Uterus (tissue), 4 donors: ENCODE results near the gene PSMB7. TPM values are rescaled to one million over a fixed set of nuclear protein-coding genes. Genes with fewer than 3 reads are reported as not detected.

ENCODE experiments used
- DNase-seq, 2 donors: peaks; one replicate each; pipeline ENCODE4 v3.0.0-alpha.2; 2019 to 2020
- H3K27ac ChIP-seq, 2 donors: fragments of 200-600 bp; sonication (generic); 1 replicate in 1 of 2; 2 replicates in 1 of 2; pipeline ENCODE4 v1.5.1; 2016 to 2018
- H3K27me3 ChIP-seq, 2 donors: fragments of 200-600 bp; sonication (generic); one replicate each; pipeline ENCODE4 v1.5.1; 2018 to 2019; ENCODE audit warnings: control low read depth in 1 of 2
- H3K36me3 ChIP-seq, 2 donors: fragments of 200-600 bp; sonication (generic); one replicate each; pipeline ENCODE4 v1.5.1; 2019; ENCODE audit warnings: control low read depth in 1 of 2
- H3K4me1 ChIP-seq, 2 donors: fragments of 200-600 bp; sonication (generic); one replicate each; pipeline ENCODE4 v1.5.1; 2018 to 2019; ENCODE audit warnings: control low read depth in 1 of 2
- H3K4me3 ChIP-seq, 2 donors: fragments of 200-600 bp; sonication (generic); 1 replicate in 1 of 2; 2 replicates in 1 of 2; pipeline ENCODE4 v1.5.1; 2018 to 2019; ENCODE audit warnings: mild to moderate bottlenecking in 1 of 2
- H3K9me3 ChIP-seq, 2 donors: fragments of 200-600 bp; sonication (generic); one replicate each; pipeline ENCODE4 v1.5.1; 2019; ENCODE audit warnings: control low read depth in 1 of 2
- CTCF ChIP-seq, 4 experiments: fragments of 200-600 bp in 2 of 4; fragments of 450-650 bp in 2 of 4; sonication (generic) in 2 of 4; IDR thresholded peaks; one replicate each; pipeline ENCODE4 v1.5.1; 2016 to 2019; ENCODE audit warnings: antibody characterized with exemption in 4 of 4, mild to moderate bottlenecking in 2 of 4, moderate library complexity in 1 of 4
- POLR2A ChIP-seq, 2 donors: fragments of 450-650 bp; IDR thresholded peaks; one replicate each; pipeline ENCODE4 v1.6.1; 2016; ENCODE audit warnings: antibody characterized with exemption in 2 of 2, mild to moderate bottlenecking in 1 of 2, moderate library complexity in 1 of 2
- intact Hi-C: fragments of 100-400 bp; cut with DNase I; formaldehyde crosslinking; loops from one replicate; pipeline ENCODE4 v1.15.1; 2023; ENCODE audit warnings: low total_unique reads
- total RNA-seq, 4 donors: library from RNA; depleted of rRNA in 3 of 4; stranded (reverse); fragments of >200 nt in 3 of 4; gene quantifications; one replicate each; pipeline versions ENCODE4 v1.1.0 to v1.2.4, GENCODE V29; 2014 to 2023
- donor health status: DM: yes; HTN: yes; CAD: no.

The PSMB7 gene
- total RNA-seq, 4 donors from 2014 or later, result 86.1 to 292 (median 94.7) TPM

- TF ChIP-seq CTCF (IDR thresholded peaks at IDR 0.05) (no peak), POLR2A (IDR thresholded peaks at IDR 0.05) (no peak)
- Histone ChIP-seq H3K4me1 (no peaks in the 10 kb centered on the region), H3K27ac (no peak overlapping the region), H3K36me3 (no peaks in the 10 kb centered on the region), H3K4me3 (no peak overlapping the region), H3K9me3 (no peaks in the 10 kb centered on the region), H3K27me3 (peaks cover 0 to 6% of the 10 kb centered on the region in 2 donors)
- intact Hi-C loops, result no loop called here
- no peak for DNase-seq
Measured at GRCh38 chr9:124457079-124457886, 42.0 kb upstream of the PSMB7 start.

- no peaks in the 10 kb centered on the region for H3K9me3 ChIP-seq
- peaks cover 0 to 14% of the 10 kb centered on the region in 2 donors for H3K27me3 ChIP-seq
- H3K27ac ChIP-seq, result no peak overlapping the region
- TF ChIP-seq POLR2A (IDR thresholded peaks at IDR 0.05) (no peak), CTCF (IDR thresholded peaks at IDR 0.05) (no peak)
- H3K4me3 ChIP-seq, result no peak overlapping the region
- H3K4me1 ChIP-seq, result no peaks in the 10 kb centered on the region
- intact Hi-C loops, result no loop called here
- no peaks in the 10 kb centered on the region for H3K36me3 ChIP-seq
- no peak for DNase-seq
Measured at GRCh38 chr9:124456341-124457078, 41.3 kb upstream of the PSMB7 start.

- Histone ChIP-seq H3K4me1 (no peaks in the 10 kb centered on the region), H3K27ac (no peak overlapping the region), H3K27me3 (peaks cover 0 to 19% of the 10 kb centered on the region in 2 donors), H3K9me3 (no peaks in the 10 kb centered on the region), H3K4me3 (no peak overlapping the region), H3K36me3 (no peaks in the 10 kb centered on the region)
- no peak for TF ChIP-seq POLR2A (IDR thresholded peaks at IDR 0.05)
- TF ChIP-seq CTCF (IDR thresholded peaks at IDR 0.05), result no peak
- DNase-seq, result no peak
- intact Hi-C loops, result no loop called here
Measured at GRCh38 chr9:124455820-124456219, 40.6 kb upstream of the PSMB7 start.

GRCh38 chr9:124454791-124455443 lies 39.7 kb upstream of the PSMB7 start:
- no peak overlapping the region for H3K4me3 ChIP-seq
- H3K9me3 ChIP-seq, result no peaks in the 10 kb centered on the region
- no peak overlapping the region for H3K27ac ChIP-seq
- no peaks in the 10 kb centered on the region for H3K4me1 ChIP-seq
- no peaks in the 10 kb centered on the region for H3K36me3 ChIP-seq
- no peak for TF ChIP-seq POLR2A (IDR thresholded peaks at IDR 0.05)
- no peak for TF ChIP-seq CTCF (IDR thresholded peaks at IDR 0.05)
- peaks cover 0 to 19% of the 10 kb centered on the region in 2 donors for H3K27me3 ChIP-seq
- no peak for DNase-seq
- intact Hi-C loops, result no loop called here
